Measurements from ENCODE around the gene FAM98C. TPM values are rescaled to one million over a fixed set of nuclear protein-coding genes. Genes with fewer than 3 reads are reported as not detected.

Gene FAM98C
- total RNA-seq, 4 donors from 2014 or later: 4.1 to 24.7 (median 20.1) TPM

GRCh38 chr19:38361633-38362075, 41.2 kb upstream of the FAM98C start:
- no peak for TF ChIP-seq CTCF (IDR thresholded peaks at IDR 0.05; ENCODE audit: low read depth)

- TF ChIP-seq CTCF (IDR thresholded peaks at IDR 0.05; ENCODE audit: low read depth): no peak
Observed at GRCh38 chr19:38362076-38362945, 40.6 kb upstream of the FAM98C start.

- TF ChIP-seq CTCF (IDR thresholded peaks at IDR 0.05; ENCODE audit: low read depth): no peak
Observed at GRCh38 chr19:38367041-38367440, 35.9 kb upstream of the FAM98C start.

GRCh38 chr19:38369584-38369983, 33.3 kb upstream of the FAM98C start:
- TF ChIP-seq CTCF (IDR thresholded peaks at IDR 0.05; ENCODE audit: low read depth): no peak

GRCh38 chr19:38370299-38370698, 32.6 kb upstream of the FAM98C start:
- no peak for TF ChIP-seq CTCF (IDR thresholded peaks at IDR 0.05; ENCODE audit: low read depth)

- no peak for TF ChIP-seq CTCF (IDR thresholded peaks at IDR 0.05; ENCODE audit: low read depth)
Observed at GRCh38 chr19:38371081-38371480, 31.8 kb upstream of the FAM98C start.

GRCh38 chr19:38373907-38374331, 29.0 kb upstream of the FAM98C start:
- TF ChIP-seq CTCF (IDR thresholded peaks at IDR 0.05; ENCODE audit: low read depth): no peak

Data from subcutaneous adipose tissue (tissue), 4 donors.